GM12878 (cell line): ENCODE results near the gene GLT1D1. TPM values are rescaled to one million over a fixed set of nuclear protein-coding genes. Genes with fewer than 3 reads are reported as not detected.

Experiments used
- CHD1 ChIP-seq: IDR thresholded peaks from 2 replicates; pipeline ENCODE4 v1.6.1; 2012; ENCODE audit warnings: low read depth, low read length, improper control_type of control experiment
- CTCF ChIP-seq, 3 experiments: IDR thresholded peaks in 2 of 3; conservative IDR thresholded peaks in 1 of 3; 2 replicates each; pipeline ENCODE4 v1.5.1; 2011; ENCODE audit warnings: low read depth in 3 of 3, low read length in 3 of 3, mild to moderate bottlenecking in 3 of 3, control low read depth in 2 of 3, moderate library complexity in 2 of 3, inconsistent platforms in 1 of 3, mixed read lengths in 1 of 3; ENCODE audit not compliant: control insufficient read depth in 2 of 3, insufficient read depth in 1 of 3; ENCODE audit errors: extremely low read depth in 1 of 3
- HDAC6 ChIP-seq: fragments of 200-600 bp; sonication (generic); IDR thresholded peaks from one replicate; pipeline ENCODE4 v1.8.0; 2017; ENCODE audit warnings: antibody characterized with exemption; ENCODE audit not compliant: unreplicated experiment
- MAX ChIP-seq: IDR thresholded peaks from 2 replicates; pipeline ENCODE4 v1.6.1; 2012; ENCODE audit warnings: low read depth, low read length, improper control_type of control experiment
- MTA3 ChIP-seq: IDR thresholded peaks from 2 replicates; pipeline ENCODE4 v1.6.1; 2012; ENCODE audit warnings: low read length, inconsistent platforms, borderline replicate concordance
- PML ChIP-seq: IDR thresholded peaks from 2 replicates; pipeline ENCODE4 v1.6.1; 2012; ENCODE audit warnings: low read length, inconsistent platforms
- SKIL ChIP-seq: fragments of 450-650 bp; IDR thresholded peaks from 2 replicates; pipeline ENCODE4 v1.6.1; 2017; ENCODE audit warnings: mild to moderate bottlenecking, low read depth, inconsistent platforms; ENCODE audit not compliant: poor library complexity, severe bottlenecking
- TBL1XR1 ChIP-seq: IDR thresholded peaks from 2 replicates; pipeline ENCODE4 v1.6.1; 2012; ENCODE audit warnings: low read depth, low read length, improper control_type of control experiment
- TCF12 ChIP-seq: IDR thresholded peaks from 2 replicates; pipeline ENCODE4 v1.6.1; 2011; ENCODE audit warnings: low read depth, mild to moderate bottlenecking, low read length
- WRNIP1 ChIP-seq: IDR thresholded peaks from 2 replicates; pipeline ENCODE4 v1.6.1; 2011; ENCODE audit warnings: low read depth, low read length, improper control_type of control experiment, borderline replicate concordance
- polyA plus RNA-seq, 11 experiments: library from polyadenylated mRNA; depleted of rRNA in 4 of 11; unstranded in 6 of 11; stranded (reverse) in 5 of 11; fragments of >200 nt; fragmentation: Nextera tagmentation in 4 of 11; fragmentation: Illumina TruSeq in 1 of 11; extraction: Ambion mirVana in 4 of 11; extraction: Trizol in 1 of 11; gene quantifications; 1 replicate in 1 of 11; 2 replicates in 10 of 11; pipeline versions ENCODE4 v1.2.1 to v1.2.3, GENCODE V29; 2011 to 2016; ENCODE audit warnings: inconsistent platforms in 2 of 11, missing spikeins in 2 of 11, low read depth in 1 of 11
- total RNA-seq, 4 experiments: library from RNA; depleted of rRNA in 3 of 4; stranded (reverse); fragments of >200 nt in 3 of 4; fragmentation: Illumina TruSeq in 1 of 4; extraction: Trizol in 1 of 4; gene quantifications; 2 replicates each; pipeline versions ENCODE4 v1.2.1 to v1.2.3, GENCODE V29; 2013 to 2021

GLT1D1 gene
- total and polyA plus RNA-seq, 10 of the 15 experiments (the other 5 are each of a cell fraction or from before 2014, with no cell fraction given): 0.42 to 62.8 (median 3.0) TPM

- TF ChIP-seq SKIL: no peak
- no peak for TF ChIP-seq MTA3
- no peak for TF ChIP-seq CHD1
- TF ChIP-seq MAX: no peak
- TF ChIP-seq TBL1XR1: no peak
- TF ChIP-seq WRNIP1: no peak
- TF ChIP-seq CTCF (IDR thresholded peaks at IDR 0.05 in 2 of 3, conservative IDR thresholded peaks at IDR 0.05 in 1 of 3; ENCODE audit: control insufficient read depth in 2 of 3, extremely low read depth in 1 of 3, insufficient read depth in 1 of 3, low read depth in 3 of 3, low read length in 3 of 3): no peak
- TF ChIP-seq PML: no peak
- TF ChIP-seq TCF12: no peak
- TF ChIP-seq HDAC6: no peak
Measured at GRCh38 chr12:128983371-128983770, 130.1 kb downstream of the GLT1D1 start (continued).
